HEK293 (cell line): Measurements from ENCODE around the gene CCDC9.

Experiments used
- BCL6B ChIP-seq: fragments of 450-650 bp; formaldehyde crosslinking; IDR thresholded peaks from 2 replicates; pipeline ENCODE4 v1.5.1; 2017; ENCODE audit warnings: missing biosample characterization, missing genetic modification characterization
- FEZF1 ChIP-seq: fragments of 450-650 bp; formaldehyde crosslinking; IDR thresholded peaks from 2 replicates; pipeline ENCODE4 v1.5.1; 2016; ENCODE audit warnings: missing biosample characterization, missing genetic modification characterization
- GLI2 ChIP-seq: fragments of 450-650 bp; formaldehyde crosslinking; IDR thresholded peaks from 2 replicates; pipeline ENCODE4; 2017; ENCODE audit warnings: missing biosample characterization, missing genetic modification characterization, low read depth, borderline replicate concordance
- HIC1 ChIP-seq: fragments of 450-650 bp; formaldehyde crosslinking; IDR thresholded peaks from 2 replicates; pipeline ENCODE4 v1.5.1; 2016; ENCODE audit warnings: missing biosample characterization, missing genetic modification characterization
- HOXA7 ChIP-seq: sonication (generic); formaldehyde crosslinking; IDR thresholded peaks from 2 replicates; pipeline ENCODE4 v1.8.1; 2022; ENCODE audit warnings: missing genetic modification reagents, borderline replicate concordance
- INSM2 ChIP-seq: fragments of 450-650 bp; formaldehyde crosslinking; IDR thresholded peaks from 2 replicates; pipeline ENCODE4 v1.5.1; 2016; ENCODE audit warnings: missing biosample characterization, missing genetic modification characterization
- KLF9 ChIP-seq: fragments of 450-650 bp; formaldehyde crosslinking; IDR thresholded peaks from 2 replicates; pipeline ENCODE4 v1.5.1; 2016; ENCODE audit warnings: missing biosample characterization, missing genetic modification characterization, low read depth
- PATZ1 ChIP-seq: fragments of 450-650 bp; formaldehyde crosslinking; IDR thresholded peaks from 2 replicates; pipeline ENCODE4 v1.5.1; 2016; ENCODE audit warnings: missing biosample characterization, missing genetic modification characterization
- SCRT1 ChIP-seq: fragments of 450-650 bp; formaldehyde crosslinking; IDR thresholded peaks from 2 replicates; pipeline ENCODE4 v1.5.1; 2016; ENCODE audit warnings: missing biosample characterization, missing genetic modification characterization, borderline replicate concordance
- SP3 ChIP-seq: fragments of 450-650 bp; formaldehyde crosslinking; IDR thresholded peaks from 2 replicates; pipeline ENCODE4 v1.5.1; 2016; ENCODE audit warnings: missing biosample characterization, missing genetic modification characterization
- ZBTB20 ChIP-seq: fragments of 450-650 bp; formaldehyde crosslinking; IDR thresholded peaks from 2 replicates; pipeline ENCODE4 v1.5.1; 2016; ENCODE audit warnings: missing biosample characterization, missing genetic modification characterization
- ZNF114 ChIP-seq: fragments of 450-650 bp; formaldehyde crosslinking; IDR thresholded peaks from 2 replicates; pipeline ENCODE4 v1.5.0; 2017; ENCODE audit warnings: missing biosample characterization, missing genetic modification characterization
- ZNF148 ChIP-seq: fragments of 450-650 bp; formaldehyde crosslinking; IDR thresholded peaks from 2 replicates; pipeline ENCODE4 v1.5.0; 2017; ENCODE audit warnings: missing biosample characterization, missing genetic modification characterization, borderline replicate concordance
- ZNF184 ChIP-seq: fragments of 450-650 bp; IDR thresholded peaks from 2 replicates; pipeline ENCODE4 v1.5.1; 2018; ENCODE audit warnings: missing biosample characterization, mild to moderate bottlenecking, missing genetic modification characterization
- ZNF221 ChIP-seq: fragments of 450-650 bp; formaldehyde crosslinking; IDR thresholded peaks from 2 replicates; pipeline ENCODE4 v1.5.1; 2017; ENCODE audit warnings: missing biosample characterization, missing genetic modification characterization, borderline replicate concordance
- ZNF341 ChIP-seq: fragments of 450-650 bp; formaldehyde crosslinking; IDR thresholded peaks from 2 replicates; pipeline ENCODE4; 2016; ENCODE audit warnings: low read depth, missing biosample characterization, missing genetic modification characterization
- ZNF391 ChIP-seq: fragments of 450-650 bp; formaldehyde crosslinking; IDR thresholded peaks from 2 replicates; pipeline ENCODE4 v1.5.1; 2016; ENCODE audit warnings: low read depth, missing biosample characterization, missing genetic modification characterization, borderline replicate concordance
- ZNF488 ChIP-seq: fragments of 450-650 bp; formaldehyde crosslinking; IDR thresholded peaks from 2 replicates; pipeline ENCODE4 v1.5.1; 2016; ENCODE audit warnings: missing biosample characterization, missing genetic modification characterization
- ZNF529 ChIP-seq: fragments of 450-650 bp; formaldehyde crosslinking; IDR thresholded peaks from 2 replicates; pipeline ENCODE4 v1.5.1; 2017; ENCODE audit warnings: missing genetic modification characterization, missing biosample characterization; ENCODE audit not compliant: insufficient replicate concordance
- ZNF530 ChIP-seq: fragments of 450-650 bp; formaldehyde crosslinking; IDR thresholded peaks from 2 replicates; pipeline ENCODE4 v1.5.1; 2016; ENCODE audit warnings: low read depth, missing biosample characterization, missing genetic modification characterization
- ZNF549 ChIP-seq: fragments of 450-650 bp; IDR thresholded peaks from 2 replicates; pipeline ENCODE4 v1.5.1; 2018; ENCODE audit warnings: missing biosample characterization, missing genetic modification characterization, mild to moderate bottlenecking, inconsistent platforms, moderate library complexity
- ZNF660 ChIP-seq: fragments of 450-650 bp; IDR thresholded peaks from 2 replicates; pipeline ENCODE4 v1.5.1; 2018; ENCODE audit warnings: missing biosample characterization, mild to moderate bottlenecking, missing genetic modification characterization
- ZNF677 ChIP-seq: fragments of 450-650 bp; IDR thresholded peaks from 2 replicates; pipeline ENCODE4 v1.5.0; 2018; ENCODE audit warnings: missing biosample characterization, mild to moderate bottlenecking, missing genetic modification characterization, moderate library complexity
- ZNF692 ChIP-seq: fragments of 450-650 bp; formaldehyde crosslinking; IDR thresholded peaks from 2 replicates; pipeline ENCODE4 v1.5.1; 2016; ENCODE audit warnings: missing biosample characterization, missing genetic modification characterization
- ZNF707 ChIP-seq: fragments of 450-650 bp; formaldehyde crosslinking; IDR thresholded peaks from 2 replicates; pipeline ENCODE4 v1.5.1; 2016; ENCODE audit warnings: missing biosample characterization, missing genetic modification characterization
- ZSCAN23 ChIP-seq: fragments of 450-650 bp; formaldehyde crosslinking; IDR thresholded peaks from 2 replicates; pipeline ENCODE4 v1.5.1; 2016; ENCODE audit warnings: missing biosample characterization, missing genetic modification characterization
- ZXDB ChIP-seq: fragments of 450-650 bp; formaldehyde crosslinking; IDR thresholded peaks from 2 replicates; pipeline ENCODE4 v1.5.1; 2016; ENCODE audit warnings: missing biosample characterization, missing genetic modification characterization

Gene CCDC9

GRCh38 chr19:47273313-47274070 lies 17.2 kb downstream of the CCDC9 start (continued):
- TF ChIP-seq SCRT1 (tag by site-specific recombination) (no peak), ZNF148 (tag by site-specific recombination) (no peak), ZNF677 (peak; percentile 71), ZNF529 (tag by site-specific recombination) (no peak), ZBTB20 (tag by site-specific recombination) (peak; percentile 64; the same call in 1 of the 2 replicates), ZNF530 (tag by site-specific recombination) (no peak), PATZ1 (tag by site-specific recombination) (peak; percentile 62), INSM2 (tag by site-specific recombination) (no peak), HIC1 (tag by site-specific recombination) (no peak), ZNF549 (tag by site-specific recombination) (no peak), SP3 (no peak), ZNF341 (tag by site-specific recombination) (peak; percentile 88), ZNF221 (no peak), ZNF114 (tag by site-specific recombination) (no peak), ZXDB (peak; percentile 79), ZNF488 (tag by site-specific recombination) (no peak), ZNF184 (no peak), ZNF692 (tag by site-specific recombination) (peak; percentile 95), KLF9 (tag by site-specific recombination) (peak; percentile 36; the same call in 1 of the 2 replicates), ZNF707 (tag by site-specific recombination) (no peak), BCL6B (no peak), HOXA7 (CRISPR knock-in tag) (no peak), GLI2 (no peak), ZSCAN23 (tag by site-specific recombination) (no peak), ZNF660 (tag by site-specific recombination) (no peak; the same call in 1 of the 2 replicates), ZNF391 (tag by site-specific recombination) (peak; percentile 15; the same call in 1 of the 2 replicates), FEZF1 (tag by site-specific recombination) (no peak)
